Gastroesophageal sphincter (tissue), 3 donors: ENCODE results near the gene INSYN1.

Experiments used
- CTCF ChIP-seq, 4 experiments: fragments of 200-600 bp in 2 of 4; fragments of 450-650 bp in 2 of 4; sonication (generic) in 1 of 4; IDR thresholded peaks; one replicate each; pipeline ENCODE4 v1.5.1; 2017 to 2019; ENCODE audit warnings: antibody characterized with exemption in 4 of 4, mild to moderate bottlenecking in 2 of 4, moderate library complexity in 2 of 4
- POLR2AphosphoS5 ChIP-seq: sonication (generic); formaldehyde crosslinking; IDR thresholded peaks from one replicate; pipeline ENCODE4 v1.6.1; 2017; ENCODE audit warnings: antibody characterized with exemption

GRCh38 chr15:73770050-73770449 is 16.9 kb upstream of the INSYN1 start:
- TF ChIP-seq CTCF (IDR thresholded peaks at IDR 0.05) (no peak), POLR2AphosphoS5 (no peak)
